OCI-M2 (cell line): ENCODE data around the gene COX4I2.

Experiments used
- DNase-seq: peaks from one replicate; lab custom pipeline; 2025; ENCODE audit not compliant: unreplicated experiment; lab: John Stamatoyannopoulos, UW

COX4I2 gene

DNA sequence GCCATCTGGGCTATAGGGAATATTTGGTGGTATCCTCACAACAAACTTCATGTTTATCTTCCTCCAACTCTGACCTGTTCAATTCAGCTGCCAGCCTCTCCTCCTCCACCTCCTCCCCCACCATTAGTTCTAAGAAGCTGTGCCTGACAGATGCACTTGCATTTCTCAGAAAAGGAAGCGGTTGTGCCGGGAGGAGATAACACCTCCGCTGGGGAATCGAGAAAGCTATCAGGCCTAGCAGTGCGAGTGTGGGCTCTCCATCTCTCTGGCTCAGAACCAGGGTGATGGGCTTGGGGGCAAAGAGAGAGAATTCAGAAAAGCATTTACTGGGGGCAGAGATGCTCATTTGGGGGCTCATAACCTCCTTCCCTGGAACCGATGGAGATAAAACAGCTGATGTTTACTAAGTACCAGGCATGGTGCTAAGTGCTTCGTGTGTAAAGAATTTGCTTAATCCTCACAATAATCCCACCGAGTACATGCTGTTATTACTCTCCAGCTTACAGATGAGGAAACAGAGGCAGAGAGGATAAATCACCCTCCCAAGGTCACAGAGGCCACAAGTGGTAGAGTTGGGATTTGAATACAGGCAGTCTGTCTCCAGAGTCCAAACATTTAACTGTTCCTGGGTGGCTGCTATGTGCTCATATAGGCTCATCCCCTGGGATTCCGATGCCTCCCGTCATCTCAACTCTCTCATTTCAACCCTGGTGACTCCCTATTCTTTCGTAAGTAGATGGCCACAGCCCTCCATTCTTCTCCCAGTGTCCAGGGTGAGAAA lies 38.3 kb downstream of the COX4I2 start:
- peak; percentile 91 for DNase-seq

DNA sequence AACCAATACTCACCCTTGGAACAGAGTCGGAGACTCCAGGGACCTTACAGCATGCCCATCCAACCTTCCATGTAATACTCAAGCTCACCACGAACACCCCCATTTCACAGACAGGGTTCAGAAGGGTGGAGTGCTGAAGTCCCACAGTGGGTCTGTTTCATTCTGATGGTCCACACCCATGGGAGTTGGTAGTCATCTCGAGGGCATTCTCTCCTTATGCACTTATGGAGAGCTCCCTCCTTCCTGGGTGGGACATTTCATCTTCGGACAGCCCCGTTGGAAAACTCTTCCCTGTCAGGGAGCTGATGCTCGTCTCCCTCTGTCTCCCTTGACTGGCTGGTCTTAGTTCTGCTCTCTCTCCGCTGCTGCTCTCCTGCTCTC lies 38.9 kb downstream of the COX4I2 start:
- no peak for DNase-seq

DNA sequence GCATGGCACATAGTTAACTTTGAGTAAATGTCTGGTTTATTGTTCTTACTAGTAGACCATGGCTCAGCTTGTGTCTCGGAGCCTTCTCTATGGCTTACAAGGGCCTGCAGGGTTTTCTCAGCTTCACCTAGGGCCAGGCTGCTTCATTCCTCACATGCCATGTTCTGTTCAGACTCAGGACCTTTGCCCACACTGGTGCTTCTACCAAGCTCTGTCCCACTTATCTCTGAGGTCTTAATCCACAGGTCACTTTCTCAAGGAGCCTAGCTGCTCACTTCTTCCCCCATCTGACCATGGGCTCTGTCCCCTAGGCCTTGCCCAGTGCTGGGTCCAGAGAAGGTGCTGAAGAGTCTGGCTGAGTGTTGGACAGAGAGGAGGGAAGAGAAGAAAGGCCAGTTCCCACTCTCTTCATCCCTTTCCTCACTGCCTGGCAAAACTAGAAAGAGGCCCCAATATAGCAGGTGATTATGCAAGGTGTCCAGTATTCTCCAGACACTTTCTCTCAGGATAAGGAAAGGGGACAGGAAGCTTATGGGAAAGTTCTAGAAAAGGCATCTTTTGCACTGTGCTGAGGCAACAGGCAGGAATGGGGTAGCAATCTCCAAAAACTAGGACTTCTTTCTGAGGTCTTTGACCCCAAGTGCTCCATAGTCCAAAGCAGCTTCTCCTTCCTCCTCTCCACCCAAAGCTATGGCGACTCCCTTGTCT lies 40.0 kb downstream of the COX4I2 start:
- DNase-seq: no peak

DNA sequence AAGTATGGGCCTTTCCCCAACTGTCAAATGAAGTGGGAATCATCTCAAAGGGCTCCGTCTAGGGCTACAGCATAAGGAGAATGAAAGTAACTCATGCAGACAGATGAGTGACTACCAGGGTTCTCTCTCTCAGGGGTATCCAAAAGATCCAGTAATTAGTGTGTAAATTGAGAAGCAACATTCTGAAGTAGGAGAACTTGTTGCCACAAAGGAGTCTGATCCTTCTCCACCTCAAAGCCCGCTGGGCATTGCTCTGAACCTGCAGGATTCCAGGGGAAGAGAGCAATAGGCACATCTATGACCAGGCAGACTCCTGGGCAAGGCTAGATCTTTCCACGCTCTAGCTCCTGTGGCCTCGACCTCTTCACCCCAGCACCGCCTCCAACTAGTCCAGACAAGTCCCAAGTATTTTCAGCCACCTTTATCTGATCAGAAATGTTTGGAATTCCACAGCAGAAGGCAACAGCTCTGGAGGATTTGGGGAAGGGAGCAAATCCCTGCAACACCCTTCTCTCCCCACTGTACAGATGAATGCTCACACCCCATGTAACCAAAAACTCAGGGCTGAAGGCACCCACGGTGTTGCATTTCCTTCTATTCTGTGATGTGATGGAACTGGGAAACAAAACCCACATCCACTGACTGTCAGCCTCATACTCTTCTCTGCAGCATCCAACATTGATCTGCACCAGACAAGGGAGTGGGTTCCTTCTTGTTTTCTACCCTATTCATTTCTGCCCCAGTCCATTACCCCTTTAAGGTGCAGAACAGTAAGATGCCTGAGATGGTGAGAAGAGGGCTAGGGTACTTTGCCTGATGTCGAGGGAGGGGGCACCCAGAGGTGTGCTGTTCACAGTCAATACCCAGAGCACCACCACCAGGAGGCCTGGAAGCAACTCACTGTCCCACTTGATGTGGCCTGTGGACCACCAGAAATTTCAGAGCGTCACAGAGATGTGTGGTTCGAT lies 41.0 kb downstream of the COX4I2 start:
- no peak for DNase-seq

DNA sequence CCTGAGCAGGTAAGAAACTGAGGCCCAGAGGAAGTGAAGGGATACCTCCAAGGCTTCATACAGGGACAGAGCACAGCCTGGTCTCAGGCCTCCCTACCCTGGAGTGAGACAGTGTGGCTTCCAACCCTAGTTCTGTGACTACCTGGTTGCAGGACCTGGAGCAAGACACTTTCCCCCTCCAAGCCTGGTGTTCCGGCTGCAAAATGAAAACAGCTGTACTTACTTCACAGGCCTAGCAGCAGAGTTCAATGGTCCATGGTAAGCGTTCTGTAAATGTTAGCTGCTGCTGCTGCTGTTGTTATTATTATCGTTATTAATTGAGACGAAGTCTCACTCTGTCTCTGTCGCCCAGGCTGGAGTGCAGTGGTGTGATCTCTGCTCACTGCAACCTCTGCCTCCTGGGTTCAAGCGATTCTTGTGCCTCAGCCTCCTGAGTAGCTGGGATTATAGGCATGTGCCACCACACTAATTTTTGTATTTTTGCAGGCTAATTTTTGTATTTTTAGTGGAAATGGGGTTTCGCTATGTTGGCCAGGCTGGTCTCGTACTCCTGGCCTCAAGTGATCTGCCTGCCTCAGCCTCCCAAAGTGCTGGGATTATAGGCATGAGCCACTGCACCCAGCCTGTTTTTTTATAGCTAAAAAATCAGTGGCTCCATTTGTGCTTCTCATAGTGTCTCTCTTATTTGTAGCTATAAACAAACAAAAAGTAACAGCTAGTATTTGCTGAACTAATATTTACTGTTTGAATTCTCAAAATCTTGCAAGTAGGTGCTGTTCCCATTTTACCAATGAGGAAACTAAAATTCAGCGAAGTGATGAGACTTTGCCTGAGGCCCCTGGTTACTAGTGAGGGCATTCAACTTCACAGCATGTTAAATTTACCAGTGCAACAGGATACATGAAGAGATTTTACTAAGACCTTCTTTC lies 41.9 kb downstream of the COX4I2 start:
- DNase-seq: no peak

DNA sequence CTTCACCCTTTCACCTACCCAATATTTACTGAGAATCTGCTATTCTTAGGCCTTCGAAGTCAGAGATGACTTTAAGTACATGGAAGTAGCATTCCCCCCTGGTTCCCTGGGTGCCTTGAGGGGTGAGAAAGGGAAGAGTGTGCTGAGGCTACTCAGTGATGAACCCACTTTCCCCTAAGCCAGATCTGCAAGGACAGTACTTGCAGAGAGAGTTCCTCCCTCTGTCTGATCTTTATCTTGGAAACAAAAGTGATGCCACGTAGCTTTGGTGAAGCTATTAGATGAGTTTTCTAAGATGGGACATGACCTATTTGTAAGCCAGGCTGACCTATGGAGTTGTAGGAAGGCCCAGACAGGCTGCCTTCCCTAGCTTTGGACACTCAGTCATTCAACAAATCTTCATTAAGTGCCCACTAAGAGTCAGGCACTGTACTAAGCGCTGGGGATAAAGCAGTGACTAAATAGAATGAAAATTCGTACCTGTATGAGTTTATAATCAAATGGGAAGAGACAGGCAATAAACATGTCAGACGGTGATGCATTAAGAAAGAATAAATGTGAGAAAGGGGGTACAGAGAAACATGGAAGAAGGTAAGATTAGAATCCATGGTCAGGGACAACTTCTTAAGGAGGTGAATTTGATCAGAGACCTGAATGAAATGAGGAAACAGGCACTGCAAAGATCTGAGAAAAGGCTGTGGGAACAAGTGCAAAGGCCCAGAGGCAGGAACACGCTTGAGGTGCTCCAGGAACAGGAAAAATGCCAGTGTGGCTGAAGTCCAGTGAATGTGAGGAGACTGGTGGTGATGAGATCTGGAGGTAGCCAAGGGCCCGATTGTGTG lies 42.8 kb downstream of the COX4I2 start:
- no peak for DNase-seq

DNA sequence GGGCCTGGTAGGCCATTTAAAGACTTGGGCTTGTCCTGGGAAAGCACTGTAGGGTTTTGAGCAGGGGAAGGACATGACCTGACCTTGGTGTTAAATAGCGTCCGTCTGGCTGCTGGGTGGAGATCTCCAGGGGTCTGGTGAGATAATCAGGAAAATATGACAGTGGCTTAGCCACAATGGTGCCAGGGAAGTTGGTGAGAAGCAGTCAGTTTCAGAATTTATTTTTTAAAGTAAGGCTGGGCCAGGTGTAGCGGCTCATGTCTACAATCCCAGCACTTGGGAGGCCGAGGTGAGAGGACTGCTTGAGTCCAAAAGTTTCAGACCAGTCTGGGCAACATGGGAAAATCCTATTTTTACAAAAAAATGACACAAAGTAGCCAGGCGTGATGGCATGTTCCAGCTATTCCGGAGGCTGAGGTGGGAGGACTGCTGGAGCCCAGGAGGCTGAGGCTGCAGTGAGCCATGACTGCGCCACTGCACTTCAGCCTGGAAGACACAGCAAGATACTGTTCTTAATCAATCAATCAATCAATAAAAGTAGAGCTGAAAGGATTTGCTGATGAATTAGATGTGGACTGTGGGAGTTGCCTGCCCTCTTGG lies 43.5 kb downstream of the COX4I2 start:
- no peak for DNase-seq

DNA sequence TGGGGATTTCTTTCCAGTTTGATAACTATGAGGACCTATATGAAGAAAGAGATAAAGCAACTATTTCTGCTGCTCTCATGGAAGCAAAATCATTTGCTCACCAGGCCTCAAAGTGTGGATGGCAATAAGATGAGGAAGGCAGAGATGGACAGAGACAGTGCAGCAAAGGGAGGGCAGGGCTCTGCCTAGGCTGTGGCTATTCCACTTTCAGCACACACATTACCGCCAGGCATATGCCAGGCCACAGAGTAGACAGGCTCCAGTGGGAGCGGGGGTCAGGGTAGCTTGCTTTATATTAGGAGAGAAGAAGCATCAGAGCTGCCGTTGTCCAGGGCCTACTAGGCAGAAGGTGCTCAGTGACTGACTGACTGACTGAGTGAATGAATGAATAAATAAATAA lies 44.1 kb downstream of the COX4I2 start:
- no peak for DNase-seq

DNA sequence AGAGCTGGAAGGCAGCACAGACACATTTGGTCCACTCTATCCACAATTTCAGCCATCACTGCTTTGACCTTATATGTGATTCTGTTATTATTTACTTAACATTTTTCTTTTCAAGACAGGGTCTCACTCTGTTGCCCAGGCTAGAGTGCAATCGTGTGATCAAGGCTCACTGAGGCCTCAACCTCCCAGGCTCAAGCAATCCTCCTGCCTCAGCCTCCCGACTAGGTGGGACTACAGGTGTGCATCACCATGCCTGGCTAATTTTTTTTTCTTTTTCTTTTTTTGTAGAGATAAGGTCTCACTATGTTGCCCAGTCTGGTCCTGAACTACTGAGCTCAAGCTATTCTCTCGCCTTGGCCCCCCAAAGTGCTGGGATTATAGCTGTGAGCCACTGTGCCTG lies 44.6 kb downstream of the COX4I2 start:
- DNase-seq: no peak

DNA sequence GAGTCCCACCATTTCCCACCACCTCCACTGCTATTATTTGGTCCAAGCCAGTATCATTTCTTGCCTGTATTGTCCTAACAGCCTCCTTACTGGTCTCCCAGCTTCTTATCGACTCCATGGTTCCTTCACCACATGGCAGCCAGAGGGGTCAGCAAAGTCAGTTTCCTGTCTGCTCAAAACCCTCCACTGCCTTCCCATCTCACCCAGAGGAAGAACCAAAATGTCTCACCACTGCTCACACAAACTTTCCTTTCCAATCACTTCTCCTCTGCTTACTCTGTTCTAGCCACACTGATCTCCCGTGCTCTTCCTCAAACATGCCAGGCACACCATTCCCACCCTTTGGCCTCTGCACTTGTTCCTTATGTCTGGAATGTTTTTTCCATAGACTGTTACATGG lies 45.2 kb downstream of the COX4I2 start:
- no peak for DNase-seq

DNA sequence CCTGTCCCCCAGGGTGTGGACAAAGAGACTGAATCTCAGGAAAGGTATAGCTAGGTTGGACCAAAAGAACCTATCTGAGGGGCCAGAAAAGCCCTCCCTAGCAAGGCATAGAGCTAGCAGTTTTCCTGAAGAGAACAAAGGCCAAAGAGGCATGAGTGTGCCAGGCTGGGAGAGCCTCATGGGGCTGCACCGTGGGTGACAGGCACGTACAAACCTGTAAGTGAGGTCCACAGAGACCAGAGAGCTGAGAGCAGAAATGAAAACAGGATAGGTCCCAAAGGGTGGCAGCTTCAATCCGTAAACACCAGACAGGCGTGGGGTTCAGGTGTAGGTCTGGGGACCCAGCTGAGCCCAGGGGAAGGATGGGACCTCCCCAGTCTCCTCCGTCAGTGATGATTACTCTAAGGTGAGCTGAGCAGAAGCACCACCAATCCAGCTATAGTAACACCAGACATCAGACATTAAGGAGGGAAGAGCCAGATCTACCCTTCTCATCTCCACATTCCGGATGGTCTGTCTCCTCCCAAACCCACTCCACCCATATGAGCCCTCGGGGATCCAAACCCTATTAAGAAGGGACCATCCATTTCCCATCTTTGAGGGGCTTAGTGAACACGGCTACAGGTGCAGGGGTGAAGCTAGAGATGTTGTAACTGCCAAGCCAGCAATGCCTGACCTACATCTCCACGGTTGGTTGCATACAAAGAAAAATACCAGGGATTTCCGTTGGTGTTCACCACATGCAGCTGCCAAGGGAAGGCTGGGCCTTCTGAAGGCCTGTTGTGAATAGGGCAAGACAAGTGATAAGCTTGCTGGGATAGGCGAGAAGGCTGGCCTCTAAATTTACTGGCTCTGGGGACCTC lies 46.7 kb downstream of the COX4I2 start:
- no peak for DNase-seq

DNA sequence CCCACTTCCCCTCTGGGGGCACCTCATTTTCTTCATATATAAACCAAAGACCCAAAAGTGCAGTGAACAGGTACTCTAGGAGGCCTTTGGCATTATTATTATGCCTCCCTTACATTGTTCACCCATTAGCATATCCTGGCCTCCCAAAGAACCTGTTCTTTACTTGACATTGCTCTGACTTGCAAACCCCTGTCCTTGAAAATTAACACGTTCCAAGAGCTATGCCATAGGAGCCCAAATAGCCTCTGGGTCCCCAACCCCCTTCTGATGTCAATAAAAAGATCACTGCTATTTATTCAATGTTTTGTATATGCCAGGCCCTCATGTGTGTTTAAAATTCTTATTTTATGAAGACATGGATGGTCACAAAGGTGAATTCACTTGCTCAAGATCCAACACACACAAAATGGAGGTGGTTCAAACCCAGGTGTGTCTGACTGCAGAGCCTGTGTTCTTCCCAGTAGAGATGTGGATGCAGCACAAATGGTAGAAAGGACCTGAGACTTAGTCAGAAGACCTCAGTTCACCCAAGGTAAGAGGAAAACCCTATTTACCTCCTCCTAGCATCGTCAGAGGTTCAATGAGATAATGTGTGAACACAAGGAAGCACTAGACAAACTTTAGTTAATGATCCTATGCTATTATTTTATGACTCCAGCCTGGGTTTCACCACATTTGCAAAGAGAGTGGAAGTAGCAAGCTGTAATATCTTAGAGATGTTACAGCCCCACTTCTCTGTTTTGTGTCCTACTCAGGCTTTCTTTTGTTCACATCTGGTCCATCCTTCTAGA lies 48.3 kb downstream of the COX4I2 start:
- DNase-seq: no peak

DNA sequence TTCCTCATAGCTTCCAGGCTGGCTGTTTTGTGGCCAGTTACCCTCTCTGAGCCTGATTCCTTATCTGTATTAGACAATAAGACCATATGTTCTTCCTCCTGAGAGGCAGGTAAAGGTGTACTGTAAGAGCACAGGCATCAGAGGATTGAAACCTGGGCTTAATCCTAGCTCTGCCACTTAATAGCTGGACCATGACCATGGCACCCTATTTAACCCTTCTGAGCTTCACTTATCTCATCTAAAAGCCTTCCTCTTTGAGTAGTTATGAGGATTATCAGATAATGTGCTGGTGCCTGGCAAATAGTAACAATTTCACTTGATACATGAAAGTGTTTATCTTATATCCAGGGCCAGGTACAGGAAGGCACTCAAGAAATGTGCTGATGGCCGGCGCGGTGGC lies 50.1 kb downstream of the COX4I2 start:
- no peak for DNase-seq

DNA sequence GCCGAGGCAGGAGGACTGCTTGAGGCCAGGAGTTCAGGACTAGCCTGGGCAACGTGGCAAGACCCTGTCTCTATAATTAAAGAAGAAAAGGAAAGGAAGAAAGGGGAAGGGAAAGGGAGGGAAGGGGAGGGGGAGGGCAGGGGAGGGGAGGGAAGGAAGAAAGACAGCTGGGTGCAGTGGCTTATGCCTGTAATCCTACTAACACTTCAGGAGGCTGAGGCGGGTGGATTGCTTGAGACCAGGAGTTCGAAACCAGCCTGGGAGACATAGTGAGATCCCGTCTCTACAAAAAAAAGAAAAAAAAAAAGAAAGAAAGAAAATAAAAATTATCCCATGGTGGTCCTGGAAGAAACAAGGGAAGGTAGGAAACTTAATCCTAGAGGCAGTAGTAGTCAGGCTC lies 51.4 kb downstream of the COX4I2 start:
- DNase-seq: no peak

DNA sequence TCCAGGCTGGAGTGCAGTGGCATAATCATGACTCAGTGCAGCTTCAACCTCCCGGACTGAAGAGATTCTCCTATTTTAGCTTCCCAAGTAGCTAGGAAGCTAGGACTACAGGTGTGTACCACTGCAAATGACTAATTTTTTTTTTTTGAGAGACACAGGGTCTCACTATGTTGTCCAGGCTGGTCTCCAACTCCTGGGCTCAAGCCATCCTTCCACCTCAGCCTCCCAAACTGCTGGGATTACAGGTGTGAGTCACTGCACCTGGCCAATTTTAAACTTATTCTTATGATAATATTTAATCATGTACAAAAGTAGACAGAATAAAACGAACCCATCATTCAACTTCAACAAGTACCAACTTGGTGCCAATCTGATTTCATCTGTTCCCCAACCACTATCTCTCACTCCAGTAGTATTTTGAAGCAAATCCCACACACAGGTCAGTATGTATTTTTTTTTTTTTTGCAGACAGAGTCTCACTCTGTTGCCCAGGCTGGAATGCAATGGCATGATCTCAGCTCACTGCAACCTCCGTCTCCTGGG lies 52.5 kb downstream of the COX4I2 start:
- no peak for DNase-seq

DNA sequence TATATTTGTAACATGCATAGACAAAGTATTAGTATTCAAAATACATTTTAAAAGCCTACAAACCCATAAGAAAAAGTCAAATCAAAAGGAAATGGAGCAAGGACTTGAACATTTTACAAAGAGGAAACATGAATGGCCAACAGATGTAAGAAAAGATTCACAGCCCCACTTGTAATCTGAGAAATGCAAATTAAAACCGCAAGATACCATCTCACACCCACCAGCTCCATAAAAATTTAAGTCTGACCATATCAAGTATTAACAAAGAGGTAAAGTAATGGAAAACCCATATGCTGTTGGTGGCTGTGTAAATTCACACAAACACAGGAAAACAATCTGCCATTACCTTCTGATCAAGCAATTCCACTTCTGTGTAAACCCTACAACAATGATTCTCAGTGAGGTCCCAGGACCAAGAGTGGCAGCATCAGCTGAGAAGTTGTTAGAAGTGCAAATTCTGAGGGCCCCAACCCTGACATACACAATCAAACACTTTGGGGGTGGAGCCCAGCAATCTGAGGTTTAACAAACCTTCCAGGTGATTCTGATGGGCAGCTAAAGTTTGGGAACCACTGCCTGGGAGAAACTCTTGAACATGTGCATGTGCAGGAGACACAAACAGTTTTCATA lies 54.0 kb downstream of the COX4I2 start:
- no peak for DNase-seq

DNA sequence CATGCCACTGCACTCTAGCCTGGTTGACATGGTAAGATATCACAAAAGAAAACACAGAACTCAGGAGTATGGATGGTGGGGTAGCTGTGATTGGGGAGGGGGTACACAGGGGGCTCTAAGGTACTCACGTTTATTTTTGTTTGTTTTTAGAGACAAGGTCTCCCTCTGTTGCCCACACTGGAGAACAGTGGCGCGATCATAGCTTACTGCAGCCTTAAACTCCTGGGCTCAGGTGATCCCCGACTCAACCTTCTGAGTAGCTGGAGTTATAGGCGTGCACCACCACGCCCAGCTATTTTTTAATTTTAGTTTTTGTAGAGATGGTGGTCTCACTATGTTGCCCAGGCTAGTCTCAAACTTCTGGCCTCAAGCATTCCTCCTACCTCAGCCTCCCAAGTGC lies 55.7 kb downstream of the COX4I2 start:
- DNase-seq: no peak
